Measurements from ENCODE around the gene PRAMEF1.
"Not testable (repeated sequence)": the region's sequence is repeated elsewhere in the genome, so short reads cannot be mapped to it uniquely, and the experiment has no call there.

Gene PRAMEF1

GRCh38 chr1:12776801-12777557 is 14.2 kb upstream of the PRAMEF1 start:
- no peak for DNase-seq

- DNase-seq = no peak
These were observed 13.1 kb upstream of the PRAMEF1 start for GRCh38 chr1:12778061-12778460.

GRCh38 chr1:12778907-12779306 is 12.3 kb upstream of the PRAMEF1 start:
- DNase-seq = no peak

DNA sequence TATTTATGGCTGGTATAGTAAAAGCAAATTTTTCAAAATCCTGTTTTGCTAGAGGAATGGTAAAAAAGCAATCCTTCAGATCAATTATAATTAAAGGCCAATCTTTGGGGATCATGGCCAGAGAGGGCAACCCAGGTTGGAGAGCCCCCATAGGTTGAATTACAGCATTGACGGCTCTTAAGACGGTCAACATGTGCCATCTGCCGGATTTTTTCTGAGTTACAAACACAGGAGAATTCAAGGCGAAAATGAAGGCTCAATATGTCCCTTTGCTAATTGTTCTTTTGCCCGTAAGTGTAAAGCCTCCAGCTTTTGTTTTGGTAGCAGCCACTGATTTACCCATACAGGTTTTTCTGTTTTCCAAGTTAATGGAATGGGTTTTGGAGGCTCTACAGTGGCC is 9.7 kb upstream of the PRAMEF1 start:
- not testable (repeated sequence) for DNase-seq

DNA sequence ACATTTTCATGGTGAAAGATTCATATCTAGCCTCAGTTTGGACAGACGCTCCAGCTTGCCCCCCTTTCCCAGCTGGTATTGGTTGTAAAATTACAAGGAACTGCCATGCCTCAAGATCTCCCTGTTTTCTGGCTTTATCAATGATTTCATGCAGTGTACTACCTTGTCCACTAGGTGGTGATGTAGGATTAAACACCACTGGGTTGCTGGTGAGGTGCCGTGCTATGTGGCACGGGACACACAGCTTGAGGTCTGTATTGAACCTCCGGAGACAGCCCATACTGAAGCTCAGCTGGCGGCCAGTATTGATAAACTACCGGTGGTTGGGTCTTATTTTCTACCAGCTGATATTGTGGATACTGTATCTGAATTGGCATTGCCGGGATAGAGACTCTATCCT is 7.4 kb upstream of the PRAMEF1 start:
- DNase-seq = not testable (repeated sequence)

- not testable (repeated sequence) for DNase-seq
These were observed 6.5 kb upstream of the PRAMEF1 start for GRCh38 chr1:12784729-12785128.

DNA sequence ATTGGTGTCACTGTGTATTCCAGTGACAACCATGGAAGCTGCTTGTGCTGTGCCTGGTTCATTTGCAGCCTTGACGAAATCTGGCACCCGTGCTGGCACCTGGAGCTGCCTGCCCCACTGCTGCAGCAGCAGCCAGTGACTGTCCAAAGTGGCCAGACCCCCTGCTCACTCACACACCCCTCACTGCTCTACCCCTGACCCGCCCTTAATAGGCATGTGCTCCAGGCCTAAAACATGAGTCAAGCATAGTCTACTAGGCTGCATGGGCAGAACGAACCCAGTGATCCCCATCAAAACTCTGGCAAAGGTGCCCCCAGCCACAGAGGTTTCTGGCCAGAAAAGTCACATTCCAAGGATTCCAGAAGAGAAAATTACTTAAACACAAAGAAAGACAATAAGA is 7.7 kb downstream of the PRAMEF1 start:
- DNase-seq = no peak

- no peak for DNase-seq
These were observed 8.5 kb downstream of the PRAMEF1 start for GRCh38 chr1:12799730-12800129.

- no peak for DNase-seq
These were observed 18.7 kb downstream of the PRAMEF1 start for GRCh38 chr1:12809933-12810332.

DNA sequence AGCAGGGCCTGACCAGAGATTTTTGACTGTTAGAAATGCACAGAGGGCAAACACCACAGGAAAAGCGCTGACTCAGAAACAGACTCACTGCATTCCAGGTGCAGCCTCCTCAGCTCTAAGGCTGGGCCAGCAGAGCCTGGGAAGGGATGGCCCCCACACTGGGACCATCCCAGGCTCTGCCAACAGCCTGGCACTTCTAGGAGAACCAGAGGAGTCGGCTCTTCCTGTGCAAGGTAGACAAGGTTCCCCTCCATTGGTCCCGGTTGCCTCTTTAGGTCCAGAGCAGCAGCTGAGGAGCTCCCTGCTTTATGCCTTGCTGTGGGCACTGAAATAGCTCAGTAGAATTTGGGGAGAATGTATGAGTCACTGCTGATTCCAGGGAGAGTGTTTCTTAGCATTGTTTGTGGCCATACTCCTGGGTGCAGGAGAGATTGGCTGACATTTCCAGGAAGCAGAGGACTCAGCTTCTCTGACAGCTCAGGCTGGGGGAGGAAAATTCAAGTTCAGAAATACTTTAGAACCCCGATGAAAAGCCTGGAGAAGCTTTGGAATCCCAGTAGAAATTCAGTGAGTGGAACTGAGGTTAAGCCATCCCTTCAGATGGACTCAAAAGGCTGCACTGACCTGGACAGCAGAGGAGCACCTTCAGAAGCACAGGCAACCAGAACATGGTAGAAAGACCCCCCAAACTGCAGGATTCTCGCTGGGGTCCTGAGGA is 19.7 kb downstream of the PRAMEF1 start:
- DNase-seq = no peak

DNA sequence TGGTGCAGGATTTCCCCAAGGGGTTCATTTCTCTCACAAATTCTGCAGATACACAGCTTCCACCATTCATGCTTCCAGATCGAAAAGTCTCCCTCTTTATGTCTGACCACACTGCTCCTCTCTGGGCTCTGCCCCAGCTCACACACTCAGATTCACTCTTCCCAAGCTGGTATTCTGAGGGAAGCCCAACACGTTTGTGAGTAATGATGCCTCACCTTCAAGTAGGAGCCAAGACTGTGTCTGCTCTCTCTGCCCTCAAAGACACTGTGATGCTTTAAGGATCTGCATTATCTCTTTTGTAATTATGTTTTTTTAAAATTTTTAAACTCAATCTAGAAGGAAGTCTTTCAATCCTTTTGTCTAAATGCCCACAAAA is 20.2 kb downstream of the PRAMEF1 start:
- DNase-seq = no peak

DNA sequence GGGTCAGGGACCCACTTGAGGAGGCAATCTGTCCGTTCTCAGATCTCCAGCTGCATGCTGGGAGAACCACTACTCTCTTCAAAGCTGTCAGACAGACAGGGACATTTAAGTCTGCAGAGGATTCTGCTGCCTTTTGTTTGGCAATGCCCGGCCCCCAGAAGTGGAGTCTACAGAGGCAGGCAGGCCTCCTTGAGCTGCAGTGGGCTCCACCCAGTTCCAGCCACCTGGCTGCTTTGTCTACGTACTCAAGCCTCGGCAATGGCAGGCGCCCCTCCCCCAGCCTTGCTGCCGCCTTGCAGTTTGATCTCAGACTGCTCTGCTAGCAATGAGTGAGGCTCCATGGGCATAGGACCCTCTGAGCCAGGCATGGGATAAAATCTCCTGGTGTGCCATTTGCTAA is 27.9 kb downstream of the PRAMEF1 start:
- DNase-seq = not testable (repeated sequence)

GRCh38 chr1:12831310-12831709 is 40.1 kb downstream of the PRAMEF1 start, which contains the start of gene PRAMEF11:
PRAMEF11 (minus strand) TSS chr1:12831410; CDS start chr1:12828789, 2,621 bp downstream.
- not testable (repeated sequence) for DNase-seq

DNA sequence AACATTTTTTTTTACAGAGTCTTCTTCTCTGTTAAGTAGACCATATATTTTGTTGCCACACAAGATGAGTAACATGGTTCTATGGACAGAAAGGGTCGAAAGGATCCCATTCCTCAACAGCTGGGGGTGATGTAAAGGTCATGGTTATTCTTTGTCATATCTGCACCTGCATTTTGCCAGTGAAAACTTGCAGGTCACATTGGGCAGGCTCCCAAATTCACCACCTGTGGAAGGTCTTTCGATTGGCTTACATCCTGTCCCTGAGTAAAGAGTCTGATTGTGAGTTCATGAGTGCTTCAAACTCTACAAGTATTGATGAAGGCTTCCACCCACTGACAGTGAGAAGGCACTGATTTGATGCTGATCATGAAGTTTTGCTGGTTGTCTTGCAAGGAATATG is 42.1 kb downstream of the PRAMEF1 start:
- DNase-seq = not testable (repeated sequence)
